T-helper 2 cell treated with Interferon-gamma antibody and Interleukin-4, amounts not matched to agents 5 μg/mL and 100 μg/mL, for 36 hours (primary cell): ENCODE data around the gene MSMP.
A peak's percentile ranks its signal among the peaks of the same experiment; 100 is the strongest.

Experiments used
- DNase-seq: peaks from one replicate; pipeline ENCODE4 v3.0.0; 2021; ENCODE audit warnings: low spot score
- H3K27ac Mint-ChIP-seq: one replicate; pipeline ENCODE4 v1.8.0; 2021; ENCODE audit warnings: mild to moderate bottlenecking, mixed read lengths
- H3K27me3 Mint-ChIP-seq: one replicate; pipeline ENCODE4 v1.8.0; 2021; ENCODE audit warnings: low read depth, mixed read lengths
- H3K36me3 Mint-ChIP-seq: one replicate; pipeline ENCODE4 v1.8.0; 2021; ENCODE audit warnings: low read depth, mixed read lengths
- H3K4me1 Mint-ChIP-seq: one replicate; pipeline ENCODE4 v1.8.0; 2021; ENCODE audit warnings: low read depth, mixed read lengths
- H3K4me3 Mint-ChIP-seq: one replicate; pipeline ENCODE4 v1.8.0; 2022; ENCODE audit warnings: mild to moderate bottlenecking, moderate library complexity, mixed read lengths
- H3K9me3 Mint-ChIP-seq: one replicate; pipeline ENCODE4 v1.8.0; 2021; ENCODE audit warnings: mixed read lengths

Gene MSMP

GRCh38 chr9:35759795-35760194, 5.7 kb upstream of the MSMP start:
- Mint-ChIP-seq H3K27ac (no peak overlapping the region), H3K4me1 (peaks cover 31% of the 10 kb centered on the region), H3K4me3 (no peak overlapping the region), H3K27me3 (no peaks in the 10 kb centered on the region), H3K9me3 (no peaks in the 10 kb centered on the region), H3K36me3 (peaks cover 11% of the 10 kb centered on the region)
- no peak for DNase-seq

GRCh38 chr9:35758475-35759050, 4.5 kb upstream of the MSMP start:
- peak overlapping the region; percentile 44 for H3K27ac Mint-ChIP-seq
- H3K4me1 Mint-ChIP-seq = peaks cover 31% of the 10 kb centered on the region
- peaks cover 11% of the 10 kb centered on the region for H3K36me3 Mint-ChIP-seq
- no peak for DNase-seq
- H3K27me3 Mint-ChIP-seq = no peaks in the 10 kb centered on the region
- H3K4me3 Mint-ChIP-seq = peak overlapping the region; percentile 72
- no peaks in the 10 kb centered on the region for H3K9me3 Mint-ChIP-seq

DNA sequence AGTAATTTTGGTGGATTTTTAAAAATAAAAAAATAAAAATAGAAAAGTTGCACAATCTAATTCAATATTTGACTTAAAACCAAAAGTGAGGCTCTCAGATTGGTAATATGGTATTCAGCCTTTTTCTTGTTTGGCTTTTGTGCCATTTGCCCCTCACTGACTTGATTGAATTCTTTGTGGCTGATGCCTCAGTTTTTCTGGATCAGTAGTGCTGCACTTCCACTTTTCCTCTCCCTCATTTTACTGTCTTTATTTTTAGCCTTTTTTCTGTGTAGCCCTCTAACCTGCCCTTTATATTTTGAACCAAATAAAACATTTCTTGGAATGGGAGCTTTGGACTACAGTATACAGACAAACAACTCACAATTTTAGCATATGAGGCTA, 3.8 kb upstream of the MSMP start:
- peaks cover 31% of the 10 kb centered on the region for H3K4me1 Mint-ChIP-seq
- no peaks in the 10 kb centered on the region for H3K9me3 Mint-ChIP-seq
- H3K27me3 Mint-ChIP-seq = no peaks in the 10 kb centered on the region
- peaks cover 16% of the 10 kb centered on the region for H3K36me3 Mint-ChIP-seq
- no peak for DNase-seq
- peak overlapping the region; percentile 68 for H3K27ac Mint-ChIP-seq
- peak overlapping the region; percentile 97 for H3K4me3 Mint-ChIP-seq

DNA sequence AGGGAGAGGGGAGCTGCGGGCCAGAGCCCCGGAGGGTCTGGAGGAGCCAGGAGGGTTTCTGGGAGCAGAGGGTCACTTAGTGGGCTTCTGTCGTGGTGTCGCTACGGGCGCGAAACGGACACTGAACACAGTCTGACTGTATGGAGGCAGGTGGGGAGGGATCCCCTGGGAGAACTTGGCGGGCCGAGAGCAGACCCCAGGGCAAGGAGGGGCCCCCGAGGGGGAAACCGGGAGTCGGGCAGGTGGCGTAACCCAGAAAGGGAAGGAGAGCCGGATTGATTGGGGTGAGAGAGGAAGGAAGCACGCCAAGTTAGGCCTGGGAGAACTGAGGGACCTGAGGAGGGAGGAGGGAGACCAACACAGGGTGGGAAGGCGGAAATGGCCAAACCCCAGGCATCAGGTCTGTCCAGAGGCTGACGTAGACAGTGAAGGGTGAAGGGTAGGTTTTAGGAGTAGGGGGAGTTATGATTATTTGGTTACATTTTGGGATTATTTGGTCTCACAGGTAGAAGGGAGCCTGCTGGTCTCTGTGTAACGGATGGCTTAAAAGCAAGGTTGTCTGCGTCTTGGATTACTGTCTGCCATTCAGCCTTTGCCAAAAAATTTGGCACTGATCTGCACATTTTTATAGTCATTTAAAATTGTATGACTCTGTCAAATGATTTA, 3.3 kb upstream of the MSMP start:
- Mint-ChIP-seq H3K27ac (peak overlapping the region; percentile 88), H3K9me3 (no peaks in the 10 kb centered on the region), H3K4me3 (peak overlapping the region; percentile 97), H3K4me1 (peaks cover 34% of the 10 kb centered on the region), H3K36me3 (peaks cover 21% of the 10 kb centered on the region), H3K27me3 (no peaks in the 10 kb centered on the region)
- peak; percentile 25 for DNase-seq

DNA sequence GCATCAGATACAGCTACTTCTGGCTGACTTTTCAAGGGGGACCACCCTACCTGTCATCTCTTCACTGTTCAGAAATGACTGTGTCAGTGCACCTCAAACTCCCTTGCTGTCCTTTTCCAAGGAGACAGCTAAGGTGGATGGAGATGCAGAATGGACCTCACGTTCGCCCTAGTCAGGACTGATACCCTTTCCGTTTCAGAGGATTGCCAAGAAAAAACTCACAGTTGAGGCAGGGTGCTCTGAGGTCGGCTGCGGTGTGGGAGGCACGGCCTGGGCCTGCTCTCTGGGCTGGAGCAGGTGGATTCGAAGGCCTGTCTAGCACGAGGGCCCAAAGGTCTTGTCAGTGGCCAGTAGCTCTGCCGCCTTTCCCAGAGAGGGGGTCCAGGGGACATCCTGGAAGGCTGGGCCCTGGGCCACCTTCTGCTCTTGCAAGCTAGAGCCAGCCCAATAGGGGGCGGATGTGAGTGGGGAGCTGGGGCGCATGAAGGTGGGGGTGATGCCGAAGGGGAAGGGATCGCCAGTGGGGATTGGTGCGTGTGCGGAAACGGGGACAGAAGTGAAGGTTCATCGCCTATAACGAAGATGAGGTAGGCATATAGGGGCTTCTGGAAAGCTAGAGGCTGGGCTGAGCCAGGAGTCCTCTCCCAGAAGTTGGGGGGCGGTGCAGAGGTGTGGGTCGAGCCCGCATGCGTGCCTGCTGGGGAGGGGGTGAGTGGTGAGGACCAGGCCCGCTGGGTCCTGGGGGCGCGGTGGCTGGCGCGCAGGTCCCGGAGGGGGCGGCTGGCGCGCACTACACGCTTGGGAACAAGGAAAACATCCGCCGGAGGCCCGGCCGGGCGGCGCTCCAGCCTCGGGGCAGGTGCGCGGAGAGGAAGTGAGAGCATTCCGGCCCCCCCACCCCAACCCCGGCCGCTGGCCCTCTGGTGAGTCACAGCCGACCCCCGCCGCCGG, 2.5 kb upstream of the MSMP start:
- H3K36me3 Mint-ChIP-seq = peaks cover 24% of the 10 kb centered on the region
- peaks cover 37% of the 10 kb centered on the region for H3K4me1 Mint-ChIP-seq
- peak; percentile 73 for DNase-seq

GRCh38 chr9:35755071-35755470, 995 bp upstream of the MSMP start:
- Mint-ChIP-seq H3K4me3 (no peak overlapping the region), H3K36me3 (peaks cover 22% of the 10 kb centered on the region), H3K9me3 (no peaks in the 10 kb centered on the region), H3K27ac (no peak overlapping the region), H3K4me1 (peaks cover 34% of the 10 kb centered on the region), H3K27me3 (no peaks in the 10 kb centered on the region)
- DNase-seq = no peak

More for the DNA sequence above, 2.5 kb upstream of the MSMP start:
- H3K4me3 Mint-ChIP-seq = peak overlapping the region; percentile 97
- peak overlapping the region; percentile 98 for H3K27ac Mint-ChIP-seq
- no peaks in the 10 kb centered on the region for H3K9me3 Mint-ChIP-seq
- H3K27me3 Mint-ChIP-seq = no peaks in the 10 kb centered on the region

- H3K36me3 Mint-ChIP-seq = peaks cover 22% of the 10 kb centered on the region
- H3K27me3 Mint-ChIP-seq = no peaks in the 10 kb centered on the region
- peaks cover 28% of the 10 kb centered on the region for H3K4me1 Mint-ChIP-seq
- no peak overlapping the region for H3K27ac Mint-ChIP-seq
- DNase-seq = no peak
- no peak overlapping the region for H3K4me3 Mint-ChIP-seq
- no peaks in the 10 kb centered on the region for H3K9me3 Mint-ChIP-seq
These were observed 610 bp downstream of the MSMP start for GRCh38 chr9:35753466-35753865.

DNA sequence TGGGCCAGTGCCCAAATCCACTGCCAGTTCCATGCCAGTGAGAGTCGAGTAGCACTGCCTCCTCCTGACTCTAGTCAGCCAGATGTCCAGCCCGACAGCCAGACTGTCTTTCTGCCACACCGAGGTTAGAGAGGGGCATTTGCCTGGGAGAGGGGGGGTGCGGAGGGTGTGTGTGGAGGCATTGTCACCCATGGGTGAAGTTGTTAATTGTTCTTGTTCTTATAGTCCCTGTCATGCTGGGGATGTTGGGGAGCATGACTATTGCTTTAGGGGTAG, 3.9 kb downstream of the MSMP start:
- Mint-ChIP-seq H3K36me3 (peaks cover 29% of the 10 kb centered on the region), H3K4me1 (peaks cover 36% of the 10 kb centered on the region), H3K4me3 (peak overlapping the region; percentile 95), H3K27me3 (no peaks in the 10 kb centered on the region), H3K27ac (peak overlapping the region; percentile 88), H3K9me3 (no peaks in the 10 kb centered on the region)
- DNase-seq = no peak

DNA sequence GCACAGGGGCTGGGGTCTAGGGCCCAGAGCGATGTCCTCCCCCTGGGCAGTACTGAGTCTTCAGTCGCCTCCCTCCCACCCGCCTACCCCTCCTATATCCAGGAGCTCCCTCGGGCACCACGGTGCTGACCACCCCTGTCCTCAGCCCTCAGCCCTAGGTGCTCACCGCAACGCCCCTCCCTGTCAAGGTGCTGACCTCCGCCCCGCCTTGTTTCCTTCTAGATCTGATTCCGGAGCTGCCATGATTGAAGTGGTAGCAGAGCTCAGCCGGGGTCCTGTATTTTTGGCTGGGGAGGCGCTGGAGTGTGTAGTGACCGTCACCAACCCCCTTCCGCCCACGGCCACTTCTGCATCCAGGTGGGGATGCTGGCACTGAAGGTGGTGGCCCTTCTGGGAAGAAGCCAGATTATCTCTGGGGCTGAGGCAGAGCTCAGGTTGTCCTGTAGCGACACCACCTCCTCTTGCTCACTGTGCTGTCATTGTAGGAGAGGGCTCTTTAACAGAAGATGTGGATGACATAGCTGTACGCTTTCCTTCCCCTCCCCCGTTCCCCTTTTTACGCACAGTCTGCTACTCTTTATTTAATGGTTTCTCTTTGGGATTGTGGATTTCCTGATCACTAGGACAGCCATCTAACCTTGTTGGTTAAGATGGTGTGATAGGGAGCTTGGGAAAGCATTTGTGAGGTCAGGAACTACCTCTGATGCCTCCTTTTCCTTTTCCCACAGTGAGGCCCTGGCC, 4.4 kb downstream of the MSMP start:
- H3K27me3 Mint-ChIP-seq = no peaks in the 10 kb centered on the region
- H3K36me3 Mint-ChIP-seq = peaks cover 31% of the 10 kb centered on the region
- H3K4me3 Mint-ChIP-seq = peak overlapping the region; percentile 95
- DNase-seq = peak; percentile 30
- no peaks in the 10 kb centered on the region for H3K9me3 Mint-ChIP-seq
- H3K4me1 Mint-ChIP-seq = peaks cover 36% of the 10 kb centered on the region
- peak overlapping the region; percentile 88 for H3K27ac Mint-ChIP-seq

- peak; percentile 76 for DNase-seq
- H3K9me3 Mint-ChIP-seq = no peaks in the 10 kb centered on the region
- H3K36me3 Mint-ChIP-seq = peaks cover 37% of the 10 kb centered on the region
- peak within 1 kb of the TSS; percentile 95 for H3K4me3 Mint-ChIP-seq
- H3K4me1 Mint-ChIP-seq = peaks cover 36% of the 10 kb centered on the region
- H3K27me3 Mint-ChIP-seq = no peaks in the 10 kb centered on the region
- H3K27ac Mint-ChIP-seq = peak within 1 kb of the TSS; percentile 88
These were observed 5.1 kb downstream of the MSMP start, which contains the start of the genes GBA2 and RGP1 for GRCh38 chr9:35748858-35749514. GBA2 (minus strand) TSS chr9:35749228; CDS start chr9:35748704, 524 bp downstream. RGP1 (plus strand) TSS chr9:35749287; CDS start chr9:35749756, 469 bp downstream.

- H3K9me3 Mint-ChIP-seq = no peaks in the 10 kb centered on the region
- H3K36me3 Mint-ChIP-seq = peaks cover 40% of the 10 kb centered on the region
- H3K27me3 Mint-ChIP-seq = no peaks in the 10 kb centered on the region
- peaks cover 38% of the 10 kb centered on the region for H3K4me1 Mint-ChIP-seq
- peak overlapping the region; percentile 68 for H3K27ac Mint-ChIP-seq
- peak overlapping the region; percentile 91 for H3K4me3 Mint-ChIP-seq
- DNase-seq = no peak
These were observed 5.7 kb downstream of the MSMP start for GRCh38 chr9:35748242-35748857.

DNA sequence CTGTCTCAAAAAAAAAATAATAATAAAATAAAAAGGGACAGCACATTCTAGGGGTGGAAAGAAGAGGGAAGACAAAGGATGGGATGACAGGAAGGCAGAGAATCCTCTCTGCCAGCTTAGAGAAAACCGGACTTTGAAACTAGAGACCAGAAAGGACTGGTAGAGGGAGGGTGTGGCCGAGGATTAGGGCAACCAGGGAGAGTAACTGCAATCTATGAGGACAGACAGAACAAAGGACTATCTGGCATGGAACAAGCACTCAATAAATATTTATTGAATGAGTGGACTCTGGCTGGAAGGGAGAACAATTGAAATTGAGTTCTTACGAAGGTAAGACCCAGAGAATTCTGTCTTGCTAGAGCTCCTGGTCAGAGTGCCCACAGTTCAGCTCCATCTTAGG, 7.5 kb downstream of the MSMP start:
- Mint-ChIP-seq H3K36me3 (peaks cover 40% of the 10 kb centered on the region), H3K4me3 (peak overlapping the region; percentile 91), H3K27me3 (no peaks in the 10 kb centered on the region), H3K4me1 (peaks cover 42% of the 10 kb centered on the region), H3K27ac (no peak overlapping the region), H3K9me3 (no peaks in the 10 kb centered on the region)
- DNase-seq = no peak

GRCh38 chr9:35745569-35745968, 8.5 kb downstream of the MSMP start:
- peaks cover 45% of the 10 kb centered on the region for H3K4me1 Mint-ChIP-seq
- no peaks in the 10 kb centered on the region for H3K9me3 Mint-ChIP-seq
- H3K36me3 Mint-ChIP-seq = peaks cover 38% of the 10 kb centered on the region
- no peak overlapping the region for H3K27ac Mint-ChIP-seq
- no peaks in the 10 kb centered on the region for H3K27me3 Mint-ChIP-seq
- H3K4me3 Mint-ChIP-seq = peak overlapping the region; percentile 74
- DNase-seq = no peak
